Left lobe of liver (tissue), 1 donor: ENCODE data around the gene ZSCAN22. TPM values are rescaled to one million over a fixed set of nuclear protein-coding genes. Genes with fewer than 3 reads are reported as not detected.

Source experiments
- total RNA-seq: library from RNA; stranded (reverse); gene quantifications from one replicate; pipeline ENCODE4 v1.2.1, GENCODE V29; 2021
- donor health status: DM: no; HTN: yes; CAD: no.

ZSCAN22 gene
- total RNA-seq, 1 donor from 2014 or later, result 2.4 TPM

Other genes starting within 250 kb of the ZSCAN22 start
- gene ZSCAN18, start 228.8 kb upstream of the ZSCAN22 start, total RNA-seq, result 15.4 TPM
- gene ZNF329, start 176.2 kb upstream of the ZSCAN22 start, total RNA-seq, result 5.7 TPM
- gene ZNF274, start 143.9 kb upstream of the ZSCAN22 start, total RNA-seq, result 13.7 TPM
- 10.0 TPM for gene ZNF544, start 98.1 kb upstream of the ZSCAN22 start, total RNA-seq
- gene ZNF8, start 48.0 kb upstream of the ZSCAN22 start, total RNA-seq, result 1.8 TPM
- 14.3 TPM for gene ERVK3-1, start 21.6 kb upstream of the ZSCAN22 start, total RNA-seq
- gene A1BG, start 26.5 kb downstream of the ZSCAN22 start, total RNA-seq, result 1,433 TPM
- 2.4 TPM for gene ZNF497, start 35.8 kb downstream of the ZSCAN22 start, total RNA-seq
- gene ZNF837, start 54.0 kb downstream of the ZSCAN22 start, total RNA-seq, result 2.9 TPM
- gene RPS5, start 60.3 kb downstream of the ZSCAN22 start, total RNA-seq, result 311 TPM
- gene RNF225, start 68.7 kb downstream of the ZSCAN22 start, total RNA-seq, result not detected
- gene ZNF584, start 81.7 kb downstream of the ZSCAN22 start, total RNA-seq, result 5.8 TPM
- 1.9 TPM for gene ZNF132, start 113.2 kb downstream of the ZSCAN22 start, total RNA-seq
- gene ZNF324B, start 124.6 kb downstream of the ZSCAN22 start, total RNA-seq, result 4.6 TPM
- 2.7 TPM for gene ZNF324, start 140.1 kb downstream of the ZSCAN22 start, total RNA-seq
- gene ZNF446, start 149.4 kb downstream of the ZSCAN22 start, total RNA-seq, result 2.4 TPM
- 736 TPM for gene SLC27A5, start 185.0 kb downstream of the ZSCAN22 start, total RNA-seq
- 5.0 TPM for gene ZBTB45, start 192.8 kb downstream of the ZSCAN22 start, total RNA-seq
- 84.0 TPM for gene TRIM28, start 217.1 kb downstream of the ZSCAN22 start, total RNA-seq
- gene CHMP2A, start 228.1 kb downstream of the ZSCAN22 start, total RNA-seq, result 73.4 TPM
- 20.5 TPM for gene UBE2M, start 231.6 kb downstream of the ZSCAN22 start, total RNA-seq
- gene MZF1, start 246.3 kb downstream of the ZSCAN22 start, total RNA-seq, result 15.2 TPM